Measurements from ENCODE around the gene TIMM29.
"Not testable (repeated sequence)": the region's sequence is repeated elsewhere in the genome, so short reads cannot be mapped to it uniquely, and the experiment has no call there.

TIMM29 gene

DNA sequence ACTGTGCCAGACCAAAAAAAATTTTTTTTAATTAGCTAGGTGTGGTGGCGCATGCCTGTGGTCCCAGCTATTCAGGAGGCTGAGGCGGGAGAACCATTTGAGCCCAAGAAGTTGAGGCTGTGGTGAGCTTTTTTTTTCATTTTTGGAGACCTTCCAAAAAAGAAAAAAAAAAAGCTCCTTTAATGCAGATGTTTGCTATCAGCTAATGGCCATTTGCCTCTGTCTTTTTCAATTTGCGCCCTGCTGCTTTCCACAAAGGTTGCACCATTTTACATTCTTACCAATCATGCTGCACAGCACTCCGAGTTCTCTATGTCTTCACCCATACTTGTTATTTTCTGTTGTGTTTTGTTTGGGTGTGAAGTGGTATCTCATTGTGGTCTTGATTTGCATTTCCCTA, 16.7 kb downstream of the TIMM29 start:
- DNase-seq (ENCODE audit: low read depth): no peak

DNA sequence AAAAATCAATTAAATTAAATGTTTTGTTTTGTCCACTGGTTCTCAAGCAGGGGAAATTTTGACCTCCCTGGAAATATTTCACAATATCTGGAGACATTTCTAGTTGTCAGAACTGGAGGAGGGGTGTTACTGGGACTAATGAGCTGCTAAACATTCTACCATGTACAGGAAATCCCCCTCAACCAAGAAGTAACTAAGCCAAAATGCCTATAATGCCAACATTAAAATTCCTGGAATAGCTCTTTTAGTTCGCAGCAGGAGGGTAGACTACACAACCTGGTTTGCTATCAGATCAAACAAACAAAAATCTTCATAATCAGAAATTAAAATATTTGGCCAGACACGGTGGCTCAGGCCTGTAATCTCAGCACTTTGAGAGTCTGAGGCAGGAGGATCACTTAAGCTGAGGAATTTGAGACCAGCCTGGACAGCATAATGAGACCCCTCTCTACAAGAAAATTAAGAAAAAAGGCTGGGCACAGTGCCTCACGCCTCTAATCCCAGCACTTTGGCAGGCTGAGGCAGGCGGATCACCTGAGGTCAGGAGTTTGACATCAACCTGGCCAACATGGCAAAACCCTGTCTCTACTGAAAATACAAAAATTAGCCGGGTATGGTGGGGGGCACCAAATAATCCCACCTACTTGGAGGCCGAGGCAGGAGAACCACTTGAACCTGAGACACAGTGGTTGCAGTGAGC, 18.5 kb downstream of the TIMM29 start:
- no peak for DNase-seq (ENCODE audit: low read depth)

DNA sequence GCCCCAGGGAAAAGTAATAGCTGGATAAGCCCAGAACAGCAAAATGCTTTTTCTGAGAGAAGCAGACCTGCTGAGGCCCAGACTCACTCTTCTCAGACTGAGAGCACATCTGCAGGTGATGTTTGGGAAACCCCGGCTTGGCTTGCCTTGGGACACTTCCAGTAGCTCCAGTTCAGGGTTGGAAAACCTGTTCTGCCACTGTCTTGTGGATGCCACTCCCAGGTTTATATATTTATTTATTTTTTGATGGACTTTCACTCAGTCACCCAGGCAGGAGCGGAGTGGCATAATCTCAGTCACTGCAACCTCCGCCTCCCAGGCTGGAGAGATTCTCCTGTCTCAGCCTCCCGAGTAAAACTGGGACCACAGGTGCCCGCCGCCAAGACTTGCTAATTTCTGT, 24.2 kb downstream of the TIMM29 start:
- DNase-seq (ENCODE audit: low read depth): no peak

DNA sequence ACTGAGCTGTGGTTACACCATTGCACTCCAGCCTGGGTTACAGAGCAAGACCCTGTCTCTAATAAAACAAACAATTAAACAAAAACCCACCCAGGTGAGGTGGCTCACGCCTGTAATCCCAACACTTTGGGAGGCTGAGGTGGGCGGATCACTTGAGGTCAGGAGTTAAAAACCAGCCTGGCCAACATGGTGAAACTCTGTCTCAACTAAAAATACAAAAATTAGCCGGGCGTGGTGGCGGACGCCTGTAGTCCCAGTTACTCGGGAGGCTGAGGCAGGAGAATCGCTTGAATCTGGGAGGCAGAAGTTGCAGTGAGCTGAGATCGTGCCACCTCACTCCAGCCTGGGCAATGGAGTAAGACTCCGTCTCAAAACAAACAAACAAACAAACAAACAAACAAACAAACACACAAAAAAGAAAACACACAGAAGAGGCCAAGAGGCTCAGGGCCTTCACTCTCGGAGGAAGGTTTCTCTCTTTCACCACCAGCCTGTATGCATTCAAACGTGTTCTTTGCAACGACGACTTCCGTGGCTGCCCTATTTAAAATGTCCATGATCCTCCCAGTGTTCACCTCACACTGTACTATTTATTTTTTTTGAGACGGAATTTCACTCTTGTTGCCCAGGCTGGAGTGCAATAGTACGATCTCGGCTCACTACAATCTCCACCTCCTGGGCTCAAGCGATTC, 30.8 kb downstream of the TIMM29 start:
- not testable (repeated sequence) for DNase-seq (ENCODE audit: low read depth)

DNA sequence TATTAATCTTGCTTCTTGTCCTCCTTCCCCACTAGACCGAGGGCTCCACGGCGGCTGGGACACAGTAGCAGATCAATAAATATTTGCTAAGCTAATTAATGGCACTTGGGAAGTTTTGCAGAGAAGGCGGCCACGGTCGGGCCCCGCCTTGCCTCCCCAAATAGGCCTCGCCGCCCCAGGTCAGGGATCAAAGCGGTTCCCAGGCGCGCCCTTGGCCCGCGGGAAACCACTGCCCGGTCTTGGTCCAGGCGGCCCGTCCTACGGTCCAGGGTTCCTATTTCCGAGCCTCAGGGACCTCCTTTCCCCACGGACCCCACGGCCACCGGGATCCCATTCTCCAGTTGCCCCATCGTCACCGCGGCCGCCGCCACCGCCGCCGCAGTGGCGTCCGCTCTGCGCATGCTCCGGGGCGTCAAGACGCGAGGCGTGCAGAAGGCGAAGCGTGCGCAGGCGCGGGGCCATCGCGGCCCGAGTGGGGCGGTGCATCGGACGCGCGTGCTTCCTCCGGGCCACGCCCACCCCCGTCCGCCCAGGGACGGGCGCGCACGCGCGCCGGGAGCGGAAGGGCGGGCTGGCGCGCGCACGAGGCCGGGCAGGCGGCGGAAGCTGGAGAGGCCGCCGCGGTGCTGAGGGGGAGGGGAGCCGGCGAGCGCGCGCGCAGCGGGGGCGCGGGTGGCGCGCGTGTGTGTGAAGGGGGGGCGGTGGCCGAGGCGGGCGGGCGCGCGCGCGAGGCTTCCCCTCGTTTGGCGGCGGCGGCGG, 31.9 kb downstream of the TIMM29 start, which contains the start of gene SMARCA4:
Gene SMARCA4 (plus strand): TSS at position 717 of the 759 bp plus-strand sequence. CDS start 23,122 bp downstream, outside the sequence.
- peak; percentile 91 for DNase-seq (ENCODE audit: low read depth)

DNA sequence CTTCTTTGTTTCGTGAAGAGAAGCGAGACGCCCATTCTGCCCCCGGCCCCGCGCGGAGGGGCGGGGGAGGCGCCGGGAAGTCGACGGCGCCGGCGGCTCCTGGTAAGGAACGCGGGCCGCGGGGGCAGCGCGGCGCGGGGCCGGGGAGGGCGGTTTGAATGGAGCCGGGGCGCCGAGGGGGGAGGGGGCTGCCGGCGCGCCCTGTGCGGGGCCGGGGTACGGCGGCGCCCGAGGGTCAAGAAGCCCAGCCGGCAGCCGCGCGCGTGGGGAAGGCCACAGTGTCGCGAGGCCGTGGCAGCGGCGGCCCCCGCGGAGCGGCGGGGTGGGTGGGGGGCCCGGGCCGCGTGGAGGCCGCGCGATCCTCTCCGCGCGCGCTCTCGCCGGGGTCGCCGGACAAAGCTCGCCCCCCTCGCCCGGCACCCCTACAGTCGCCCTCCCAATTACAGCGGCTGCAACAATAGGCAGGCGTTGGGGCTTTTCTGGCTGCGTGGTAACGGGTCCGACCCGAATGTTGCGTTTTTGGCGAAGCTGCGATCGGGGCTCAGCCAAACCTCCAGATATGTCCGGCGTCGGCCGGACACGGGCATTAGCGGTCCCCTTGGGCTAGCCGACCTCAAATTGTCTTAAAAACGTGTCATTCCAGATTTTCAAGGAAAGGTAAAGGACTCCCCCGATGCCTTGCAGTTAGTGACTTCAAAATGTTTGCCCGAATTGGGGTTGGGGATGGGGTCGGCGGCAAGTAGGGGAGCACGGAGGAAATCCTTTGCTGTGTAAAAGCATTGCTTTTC, 32.7 kb downstream of the TIMM29 start:
- DNase-seq (ENCODE audit: low read depth): no peak

DNA sequence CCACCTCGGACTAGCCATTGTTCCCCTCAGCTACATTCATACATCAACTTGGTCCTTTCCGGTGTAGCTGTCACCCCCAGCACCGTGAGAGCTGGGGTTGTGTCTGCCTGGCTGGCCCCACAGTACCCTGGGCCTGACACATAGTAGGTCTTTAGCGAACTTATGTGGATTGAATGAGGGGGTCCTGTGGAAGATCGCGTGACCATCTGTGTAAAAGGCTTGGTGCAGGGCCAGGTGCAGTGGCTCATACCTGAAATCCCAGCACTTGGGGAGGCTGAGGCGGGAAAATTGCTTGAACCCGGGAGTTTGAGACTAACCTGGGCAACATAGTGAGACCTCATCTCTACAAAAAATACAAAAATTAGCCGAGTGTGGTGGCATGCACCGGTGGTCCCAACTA, 34.3 kb downstream of the TIMM29 start:
- no peak for DNase-seq (ENCODE audit: low read depth)

DNA sequence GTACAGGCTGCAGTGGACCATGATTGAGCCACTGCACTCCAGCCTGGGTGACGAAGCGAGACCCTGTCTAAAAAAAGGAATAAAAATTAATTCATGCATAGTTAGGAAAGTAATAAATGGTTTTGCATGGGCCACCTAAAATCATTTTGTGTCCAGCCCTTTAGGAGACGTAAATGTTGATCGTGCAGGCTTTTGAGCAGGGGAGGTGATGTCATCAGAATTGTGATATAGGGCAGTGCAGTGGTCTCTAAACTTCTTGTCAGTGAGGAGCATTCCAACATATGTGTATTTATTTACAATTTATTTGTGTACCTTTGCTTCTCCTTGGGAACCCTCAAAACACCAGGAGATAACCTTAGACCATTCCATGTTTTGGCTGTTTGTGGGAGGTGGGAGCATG, 35.3 kb downstream of the TIMM29 start:
- no peak for DNase-seq (ENCODE audit: low read depth)

DNA sequence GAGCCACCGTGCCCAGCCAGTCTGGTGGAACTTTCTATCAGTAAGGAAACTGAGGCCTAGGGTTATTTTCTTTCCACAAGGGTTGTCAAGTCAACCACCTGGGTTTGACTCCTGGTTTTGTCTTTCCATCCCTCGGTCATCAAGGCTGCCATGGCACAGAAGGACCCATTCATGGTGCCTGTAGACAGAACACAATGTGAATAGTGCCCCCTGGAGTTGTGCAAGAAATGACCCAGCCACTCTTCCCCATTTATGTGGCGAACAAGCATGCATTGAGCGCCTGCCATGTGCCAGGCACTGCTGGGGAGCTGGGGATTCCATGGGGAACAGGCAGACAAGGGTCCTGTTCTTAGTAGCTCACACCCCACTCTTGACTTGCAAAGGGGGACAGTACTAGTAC, 36.3 kb downstream of the TIMM29 start:
- no peak for DNase-seq (ENCODE audit: low read depth)

DNA sequence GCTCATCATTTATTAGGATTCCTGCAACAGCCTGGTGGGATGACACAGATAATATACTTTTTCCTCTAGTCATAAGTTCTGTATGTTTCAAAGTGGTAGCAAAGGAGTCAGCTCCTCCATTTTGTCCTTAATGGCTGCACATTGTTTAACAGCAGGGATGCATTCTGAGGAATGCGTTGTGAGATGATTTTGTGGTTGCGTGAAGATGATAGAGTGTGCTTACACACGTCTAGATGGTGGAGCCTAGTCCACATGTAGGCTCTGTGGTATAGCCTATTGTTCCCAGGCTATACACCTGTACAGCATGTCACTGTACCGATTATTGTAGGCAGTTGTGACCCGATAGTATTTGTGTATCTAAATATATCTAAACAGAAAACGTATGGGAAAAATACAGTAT, 36.8 kb downstream of the TIMM29 start:
- DNase-seq (ENCODE audit: low read depth): no peak

DNA sequence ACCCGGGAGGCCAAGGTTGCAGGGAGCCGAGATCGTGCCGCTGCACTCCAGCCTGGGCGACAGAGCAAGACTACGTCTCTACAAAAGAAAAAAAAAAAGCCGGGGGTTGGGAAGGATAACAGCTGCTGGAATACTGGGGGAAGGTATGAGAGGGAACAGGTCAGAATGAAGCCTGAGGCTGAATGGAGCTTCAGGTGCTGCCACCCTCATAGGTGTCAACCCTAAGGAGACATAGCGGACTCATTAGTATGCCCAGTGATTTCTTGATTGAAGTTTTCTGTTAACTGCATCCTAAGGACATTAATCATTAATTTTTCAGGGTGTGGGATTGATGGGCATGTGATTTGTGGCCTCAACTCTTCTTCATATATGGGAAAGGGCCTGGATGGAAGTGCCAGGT, 38.2 kb downstream of the TIMM29 start:
- DNase-seq (ENCODE audit: low read depth): no peak

DNA sequence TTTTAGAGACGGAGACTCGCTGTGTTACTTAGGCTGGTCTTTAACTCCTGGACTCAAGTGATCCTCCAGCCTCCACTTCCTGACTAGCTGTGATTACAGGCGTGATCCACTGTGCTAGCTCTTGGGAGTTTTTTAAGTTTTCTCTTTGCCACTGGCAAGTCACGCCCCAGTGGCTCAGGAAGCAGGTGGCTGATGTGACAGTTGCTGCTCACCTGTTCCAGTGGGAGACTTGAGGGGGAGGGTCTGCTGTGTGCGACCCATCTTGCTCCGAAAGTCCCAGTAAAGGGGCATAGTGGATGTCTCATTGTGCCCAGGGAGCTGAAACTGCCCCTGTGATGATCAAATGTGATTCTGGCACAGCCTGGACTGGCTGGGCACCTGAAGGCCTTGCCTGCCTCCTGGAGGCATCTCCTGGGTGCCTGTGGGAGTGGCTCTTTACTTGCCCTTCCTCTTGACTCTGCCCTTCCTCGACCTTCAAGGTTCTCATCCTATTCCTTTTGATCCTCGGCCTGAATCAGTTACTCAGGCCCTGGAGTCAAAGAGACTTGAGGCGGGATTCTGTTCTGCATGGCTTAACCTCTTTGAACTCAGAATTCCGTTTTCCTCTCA, 40.0 kb downstream of the TIMM29 start:
- no peak for DNase-seq (ENCODE audit: low read depth)

DNA sequence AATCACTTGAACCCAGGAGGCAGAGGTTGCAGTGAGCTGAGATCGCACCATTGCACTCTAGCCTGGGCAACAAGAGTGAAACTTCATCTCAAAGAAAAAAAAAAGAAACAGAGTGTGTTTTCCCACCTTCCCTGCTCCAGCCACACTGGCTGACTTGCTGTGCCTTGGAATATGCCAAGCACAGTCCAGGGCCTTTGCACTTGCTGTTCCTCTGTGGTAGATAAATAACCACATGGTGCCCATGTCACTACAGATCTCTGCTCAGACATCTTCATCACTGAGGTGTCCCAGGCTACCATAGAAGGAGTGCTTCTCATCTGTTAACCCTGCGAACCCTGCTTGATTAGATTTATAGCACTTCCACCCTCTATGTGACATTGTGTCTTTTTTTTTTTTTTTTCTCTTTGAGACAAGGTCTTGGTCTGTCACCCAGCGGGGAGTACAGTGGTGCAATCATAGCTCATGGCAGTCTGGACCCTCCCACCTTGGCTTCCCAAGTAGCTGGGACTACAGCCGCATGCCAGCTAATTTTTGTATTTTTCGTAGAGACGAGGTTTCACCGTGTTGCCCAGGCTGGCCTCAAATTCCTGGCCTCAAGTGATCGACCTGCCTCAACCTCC, 42.6 kb downstream of the TIMM29 start:
- no peak for DNase-seq (ENCODE audit: low read depth)

DNA sequence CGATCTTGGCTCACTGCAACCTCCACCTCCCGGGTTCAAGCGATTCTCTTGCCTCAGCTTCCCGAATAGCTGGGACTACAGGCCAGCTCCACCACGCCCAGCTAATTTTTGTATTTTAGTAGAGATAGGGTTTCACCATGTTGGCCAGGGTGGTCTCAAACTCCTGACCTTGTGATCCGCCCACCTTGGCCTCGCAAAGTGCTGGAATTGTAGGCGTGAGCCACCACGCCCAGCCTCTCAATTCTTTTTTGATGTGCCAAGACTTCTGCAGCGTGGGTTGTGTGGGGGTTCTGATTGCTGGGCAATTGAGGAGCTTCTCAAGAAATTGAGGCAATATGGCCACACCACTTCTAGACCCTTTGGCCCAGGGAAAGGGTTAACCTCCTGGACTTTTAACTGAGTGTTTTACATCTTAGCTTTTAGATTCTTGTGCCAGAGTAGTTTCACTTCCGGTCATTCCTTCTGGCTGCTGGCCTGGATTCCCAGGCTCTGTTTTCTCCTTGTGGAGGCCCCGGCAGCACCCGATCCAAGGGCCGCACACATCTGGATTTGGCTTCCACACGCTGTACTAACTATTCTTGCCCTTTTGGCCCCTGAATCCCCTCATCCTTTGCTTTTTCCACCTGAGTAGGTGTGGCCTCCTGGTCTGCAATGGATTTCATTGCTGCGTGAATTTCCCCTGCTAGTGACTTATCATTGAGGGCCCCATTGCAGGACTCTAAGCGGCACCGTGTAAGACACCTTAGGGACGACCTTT, 46.9 kb downstream of the TIMM29 start:
- DNase-seq (ENCODE audit: low read depth): peak; percentile 41

DNA sequence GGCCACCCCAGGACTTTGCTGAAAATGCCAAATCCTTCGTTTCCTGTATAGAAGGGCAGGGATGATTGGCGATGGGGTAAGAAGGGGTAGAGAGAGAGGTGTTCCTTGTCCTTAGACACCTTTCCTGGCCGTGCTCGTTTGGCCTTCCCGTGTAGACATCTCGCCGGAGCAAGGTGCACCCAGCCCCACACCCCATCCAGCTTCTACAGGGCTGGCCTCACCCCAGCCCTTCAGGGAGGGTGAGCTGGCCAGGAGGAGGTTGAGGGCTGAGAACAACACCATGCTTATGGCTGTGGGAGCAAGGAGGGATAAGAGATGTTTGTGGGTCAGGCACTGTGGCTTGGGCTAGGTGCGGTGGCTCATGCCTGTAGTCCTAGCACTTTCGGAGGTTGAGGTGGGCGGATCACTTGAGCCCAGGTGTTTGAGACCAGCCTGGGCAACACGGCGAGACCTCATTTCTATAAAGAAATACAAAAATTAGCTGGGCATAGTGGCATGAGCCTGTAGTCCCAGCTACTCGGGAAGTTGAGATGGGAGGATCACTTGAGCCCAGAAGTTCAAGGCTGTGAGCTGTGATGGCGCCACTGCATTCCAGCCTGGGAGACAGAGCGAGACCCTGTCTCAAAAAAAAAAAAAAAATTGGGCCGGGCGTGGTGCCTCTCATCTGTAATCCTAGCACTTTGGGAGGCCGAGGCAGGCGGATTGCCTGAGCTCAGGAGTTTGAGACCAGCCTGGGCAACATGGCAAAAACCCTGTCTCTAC, 47.7 kb downstream of the TIMM29 start:
- DNase-seq (ENCODE audit: low read depth): no peak

DNA sequence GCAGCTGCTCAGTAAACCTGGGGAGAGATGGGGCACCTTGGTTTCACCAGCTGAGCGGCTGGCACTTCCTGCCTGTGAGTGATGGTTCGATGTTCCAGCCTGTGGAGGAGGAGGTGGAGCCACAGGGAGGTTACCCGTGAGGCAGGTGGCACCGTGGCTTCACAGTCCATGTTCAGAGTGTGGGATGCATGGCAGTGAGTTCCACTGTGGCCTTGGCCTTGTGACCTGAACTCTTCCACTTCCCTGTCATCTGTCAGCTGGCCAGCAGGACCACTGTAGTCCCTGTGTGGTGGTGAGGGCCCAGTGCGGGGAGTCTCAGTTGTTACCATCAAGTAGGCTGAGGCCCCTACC, 49.1 kb downstream of the TIMM29 start:
- DNase-seq (ENCODE audit: low read depth): no peak
